Endodermal cell (in vitro differentiated cells): ENCODE data around the gene CEPT1. TPM values are rescaled to one million over a fixed set of nuclear protein-coding genes. Genes with fewer than 3 reads are reported as not detected.

Source experiments
- DNase-seq: peaks from one replicate; pipeline ENCODE4 v3.0.0-alpha.2; 2017
- H3K27ac ChIP-seq: 2 replicates; pipeline ENCODE4 v1.5.1; 2013; ENCODE audit warnings: mild to moderate bottlenecking, low read depth, low read length, moderate library complexity
- H3K27me3 ChIP-seq: 2 replicates; pipeline ENCODE4 v1.6.1; 2013; ENCODE audit warnings: mild to moderate bottlenecking, low read length, moderate library complexity; ENCODE audit not compliant: insufficient read depth, control insufficient read depth, poor library complexity, severe bottlenecking
- H3K36me3 ChIP-seq: 2 replicates; pipeline ENCODE4 v1.7.0; 2013; ENCODE audit warnings: mild to moderate bottlenecking, low read length, moderate library complexity; ENCODE audit not compliant: control insufficient read depth, insufficient read depth
- H3K4me1 ChIP-seq: one replicate; pipeline ENCODE4 v1.7.0; 2013; ENCODE audit warnings: low read length; ENCODE audit not compliant: control insufficient read depth, insufficient read depth
- H3K4me3 ChIP-seq: 2 replicates; pipeline ENCODE4 v1.5.1; 2013; ENCODE audit warnings: mild to moderate bottlenecking, low read length, moderate library complexity
- H3K9ac ChIP-seq: 2 replicates; pipeline ENCODE4 v1.6.1; 2013; ENCODE audit warnings: mild to moderate bottlenecking, low read length, moderate library complexity; ENCODE audit not compliant: poor library complexity, severe bottlenecking; ENCODE audit errors: extremely low read depth
- H3K9me3 ChIP-seq: 2 replicates; pipeline ENCODE4 v1.6.1; 2013; ENCODE audit warnings: mild to moderate bottlenecking, low read length, moderate library complexity; ENCODE audit not compliant: control insufficient read depth
- H3K27ac Mint-ChIP-seq: 2 replicates; pipeline ENCODE4 v1.8.0; 2020; ENCODE audit warnings: mixed read lengths
- H3K27me3 Mint-ChIP-seq: 2 replicates; pipeline ENCODE4 v1.8.0; 2021; ENCODE audit warnings: mild to moderate bottlenecking, mixed read lengths; ENCODE audit not compliant: insufficient read depth
- H3K36me3 Mint-ChIP-seq: 2 replicates; pipeline ENCODE4 v1.8.0; 2020; ENCODE audit warnings: low read depth, mixed read lengths
- H3K4me1 Mint-ChIP-seq: 2 replicates; pipeline ENCODE4 v1.8.0; 2020; ENCODE audit warnings: mixed read lengths
- H3K4me3 Mint-ChIP-seq: 2 replicates; pipeline ENCODE4 v1.8.0; 2020; ENCODE audit warnings: mild to moderate bottlenecking, moderate library complexity, mixed read lengths
- H3K9me3 Mint-ChIP-seq: 2 replicates; pipeline ENCODE4 v1.8.0; 2020; ENCODE audit warnings: mild to moderate bottlenecking, mixed read lengths
- CTCF ChIP-seq: fragments of 200-600 bp; sonication (generic); conservative IDR thresholded peaks from 2 replicates; pipeline ENCODE4 v1.5.0; 2021; ENCODE audit warnings: antibody characterized with exemption, mild to moderate bottlenecking
- WGBS, 2 experiments: methylation state at CpG; one replicate each; pipeline versions ENCODE4 v1.1.5 to v1.1.7; 2013; ENCODE audit warnings: missing lambda C conversion rate in 2 of 2, mixed read lengths in 1 of 2; ENCODE audit not compliant: insufficient coverage in 1 of 2, insufficient read length in 1 of 2; 5-methylcytosine and 5-hydroxymethylcytosine counted together
- total RNA-seq, 2 donors: library from RNA; stranded (reverse); fragmentation: NEBNext Ultra II Directional in 1 of 2; extraction: Animal tissue kit (Norgen Biotek cat#: 25700) in 1 of 2; gene quantifications; 2 replicates in 1 of 2; 3 replicates in 1 of 2; pipeline ENCODE4 v1.2.1, GENCODE V29; 2021

Gene CEPT1
- total RNA-seq, 2 donors from 2014 or later, result 28.0 to 33.3 TPM

GRCh38 chr1:111211921-111212320 is 71.9 kb downstream of the CEPT1 start:
- no peak for DNase-seq
- Histone ChIP-seq H3K27me3 (no peaks in the 10 kb centered on the region), H3K27ac (no peak overlapping the region), H3K36me3 (no peaks in the 10 kb centered on the region), H3K4me3 (no peak overlapping the region), H3K4me1 (peaks cover 18% of the 10 kb centered on the region), H3K9me3 (no peaks in the 10 kb centered on the region), H3K9ac (no peak overlapping the region)
- Mint-ChIP-seq H3K4me1 (peaks cover 53% of the 10 kb centered on the region), H3K27me3 (no peaks in the 10 kb centered on the region), H3K9me3 (no peaks in the 10 kb centered on the region), H3K36me3 (no peaks in the 10 kb centered on the region), H3K27ac (no peak overlapping the region), H3K4me3 (no peak overlapping the region)
- TF ChIP-seq CTCF, result no peak
- WGBS, 2 experiments, result 92 to 98% methylated on average over 1 of the region's 1 CpG

DNA sequence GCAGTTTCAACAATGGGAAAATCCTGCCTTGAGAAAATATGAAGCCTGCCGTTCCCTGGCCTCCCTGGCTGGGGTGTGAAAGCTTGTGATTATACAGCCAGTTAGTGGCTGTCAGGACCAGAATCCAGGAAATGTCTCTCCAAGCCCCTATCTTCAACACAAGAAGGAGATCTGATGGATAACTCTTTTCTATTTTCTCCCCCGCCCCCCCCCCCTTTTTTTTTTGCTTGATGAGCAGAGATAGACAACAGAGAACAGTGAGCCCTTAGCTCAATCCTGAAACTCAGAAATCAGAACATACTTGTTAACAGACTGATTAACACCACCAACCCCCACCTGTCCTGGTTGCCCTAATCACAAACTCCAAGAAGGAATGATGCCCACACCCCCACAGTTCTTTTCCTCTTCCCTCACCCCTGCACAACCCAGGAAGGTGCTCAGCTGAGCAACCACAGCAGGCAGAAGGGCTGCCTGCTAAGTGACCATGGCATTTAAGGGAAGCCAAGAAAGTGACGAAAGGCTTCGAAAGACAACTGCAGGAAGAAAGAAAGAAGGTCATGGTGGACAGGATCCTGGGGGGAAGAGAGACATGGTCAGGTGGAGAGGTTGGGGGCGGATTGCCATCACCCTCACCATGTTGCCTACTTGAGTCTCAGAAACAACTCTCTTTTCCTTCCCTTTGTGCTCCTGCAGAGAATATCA is 72.8 kb downstream of the CEPT1 start:
- Histone ChIP-seq H3K36me3 (no peaks in the 10 kb centered on the region), H3K27ac (no peak overlapping the region), H3K9me3 (no peaks in the 10 kb centered on the region), H3K4me3 (no peak overlapping the region), H3K9ac (no peak overlapping the region), H3K27me3 (no peaks in the 10 kb centered on the region), H3K4me1 (peaks cover 18% of the 10 kb centered on the region)
- Mint-ChIP-seq H3K27me3 (no peaks in the 10 kb centered on the region), H3K36me3 (no peaks in the 10 kb centered on the region), H3K4me1 (peaks cover 55% of the 10 kb centered on the region), H3K4me3 (no peak overlapping the region), H3K27ac (no peak overlapping the region), H3K9me3 (no peaks in the 10 kb centered on the region)
- TF ChIP-seq CTCF, result no peak
- 77 to 87% methylated on average over 3 to 5 of the region's 5 CpGs for WGBS, 2 experiments
- DNase-seq, result peak; percentile 75

- H3K27me3 ChIP-seq, result no peaks in the 10 kb centered on the region
- Mint-ChIP-seq H3K4me1 (peaks cover 55% of the 10 kb centered on the region), H3K36me3 (no peaks in the 10 kb centered on the region), H3K4me3 (no peak overlapping the region), H3K27me3 (no peaks in the 10 kb centered on the region), H3K27ac (no peak overlapping the region), H3K9me3 (no peaks in the 10 kb centered on the region)
- H3K9me3 ChIP-seq, result no peaks in the 10 kb centered on the region
- no peak for DNase-seq
- H3K4me3 ChIP-seq, result no peak overlapping the region
- no peak overlapping the region for H3K9ac ChIP-seq
- H3K27ac ChIP-seq, result no peak overlapping the region
- TF ChIP-seq CTCF, result no peak
- peaks cover 18% of the 10 kb centered on the region for H3K4me1 ChIP-seq
- H3K36me3 ChIP-seq, result no peaks in the 10 kb centered on the region
- WGBS, 2 experiments, result 94 to 100% methylated on average over 6 of the region's 6 CpGs
Observed at GRCh38 chr1:111213412-111213811, 73.4 kb downstream of the CEPT1 start.
